PC-3 (cell line): Measurements from ENCODE around the gene IL1RAPL2. TPM values are rescaled to one million over a fixed set of nuclear protein-coding genes. Genes with fewer than 3 reads are reported as not detected.

ENCODE experiments used
- ATAC-seq: fragments of 200-7000 bp; cut with Tn5 transposase; 2 replicates; pipeline ENCODE4 v1.9.1; 2020; ENCODE audit warnings: mild to moderate bottlenecking, moderate library complexity
- BruUV-seq: library from RNA; stranded (reverse); fragments of 400-500 nt; replicated peaks from 2 replicates; lab custom pipeline; 2021; lab: Mats Ljungman, UMichigan
- CTCF ChIA-PET: fragments of 300-600 bp; sonication (Branson Sonifier 250); formaldehyde crosslinking; loops from one replicate; lab custom pipeline; 2022; ENCODE audit warnings: antibody characterized with exemption; lab: Charles Lee
- POLR2A ChIA-PET: fragments of 300-600 bp; sonication (Branson Sonifier 250); formaldehyde crosslinking; loops from one replicate; lab custom pipeline; 2022; ENCODE audit warnings: antibody characterized with exemption; ENCODE audit not compliant: unreplicated experiment; lab: Charles Lee
- DNase-seq: peaks from one replicate; pipeline ENCODE4 v3.0.0-alpha.2; 2015
- H2AFZ ChIP-seq: fragments of 300-600 bp; sonication (generic); 2 replicates; pipeline ENCODE4 v1.6.0; 2016; ENCODE audit warnings: antibody characterized with exemption, low read length
- H3F3A ChIP-seq: fragments of 300-600 bp; sonication (generic); one replicate; pipeline ENCODE4 v1.6.0; 2017; ENCODE audit warnings: antibody characterized with exemption, low read length, control low read depth, mild to moderate bottlenecking; ENCODE audit not compliant: unreplicated experiment
- H3K27ac ChIP-seq: fragments of 300-600 bp; sonication (generic); 2 replicates; pipeline ENCODE4 v1.5.1; 2016; ENCODE audit warnings: mild to moderate bottlenecking, low read length
- H3K27me3 ChIP-seq: fragments of 300-600 bp; sonication (generic); 2 replicates; pipeline ENCODE4 v1.6.1; 2016; ENCODE audit warnings: low read length, mixed read lengths
- H3K36me3 ChIP-seq: fragments of 300-600 bp; sonication (generic); 2 replicates; pipeline ENCODE4 v1.6.1; 2016; ENCODE audit warnings: low read depth, mixed run types, low read length, mixed read lengths
- H3K4me1 ChIP-seq: fragments of 300-600 bp; sonication (generic); 2 replicates; pipeline ENCODE4 v1.5.1; 2016; ENCODE audit warnings: low read length; ENCODE audit not compliant: insufficient read depth
- H3K4me2 ChIP-seq: fragments of 300-600 bp; sonication (generic); 2 replicates; pipeline ENCODE4 v1.6.0; 2016; ENCODE audit warnings: low read length
- H3K4me3 ChIP-seq: fragments of 300-600 bp; sonication (generic); 2 replicates; pipeline ENCODE4 v1.5.1; 2016; ENCODE audit warnings: mild to moderate bottlenecking, low read length, mixed read lengths
- H3K79me2 ChIP-seq: fragments of 300-600 bp; sonication (generic); 2 replicates; pipeline ENCODE4 v1.6.1; 2017; ENCODE audit warnings: low read length, mixed read lengths
- H3K9ac ChIP-seq: fragments of 300-600 bp; sonication (generic); 2 replicates; pipeline ENCODE4 v1.6.0; 2016; ENCODE audit warnings: mild to moderate bottlenecking, low read length
- H3K9me2 ChIP-seq: fragments of 300-600 bp; sonication (generic); replicated peaks from 2 replicates; pipeline ENCODE4 v1.6.1; 2016; ENCODE audit warnings: mixed run types, low read length, mixed read lengths
- H3K9me3 ChIP-seq: fragments of 300-600 bp; sonication (generic); 2 replicates; pipeline ENCODE4 v1.6.1; 2016; ENCODE audit warnings: low read length, mixed read lengths
- H4K20me1 ChIP-seq: fragments of 300-600 bp; sonication (generic); 2 replicates; pipeline ENCODE4 v1.6.1; 2016; ENCODE audit warnings: low read length, mixed read lengths
- EZH2 ChIP-seq: fragments of 300-600 bp; sonication (generic); IDR thresholded peaks from one replicate; pipeline ENCODE4 v1.6.1; 2017; ENCODE audit warnings: antibody characterized with exemption, mild to moderate bottlenecking, low read length; ENCODE audit not compliant: unreplicated experiment
- EZH2phosphoT487 ChIP-seq: fragments of 300-600 bp; sonication (generic); IDR thresholded peaks from 2 replicates; pipeline ENCODE4 v1.6.1; 2018; ENCODE audit warnings: mild to moderate bottlenecking, antibody characterized with exemption, low read length, borderline replicate concordance
- intact Hi-C: fragments of 100-400 bp; cut with micrococcal nuclease; formaldehyde crosslinking; loops from 2 replicates; pipeline ENCODE4 v1.9.0; 2023
- total RNA-seq: library from RNA; depleted of rRNA; stranded (reverse); fragments of >200 nt; gene quantifications from 2 replicates; pipeline ENCODE4 v1.2.3, GENCODE V29; 2014
- TF ChIP-seq, protein P1 (sequence below): fragments of 300-600 bp; sonication (generic); conservative IDR thresholded peaks from 2 replicates; pipeline ENCODE4 v1.5.1; 2017; ENCODE audit warnings: antibody characterized with exemption, low read depth, mild to moderate bottlenecking, low read length

The IL1RAPL2 gene
- total RNA-seq, 1 experiment from 2014 or later: 0.62 TPM

GRCh38 chrX:105063743-105064142, 497.7 kb downstream of the IL1RAPL2 start:
- H3K9me3 ChIP-seq: no peaks in the 10 kb centered on the region
- H3F3A ChIP-seq: no peaks in the 10 kb centered on the region
- no peaks in the 10 kb centered on the region for H3K9me2 ChIP-seq
- H2AFZ ChIP-seq: no peak overlapping the region
- no peak overlapping the region for H3K9ac ChIP-seq
- H3K27ac ChIP-seq: no peak overlapping the region
- ATAC-seq (peak; percentile 50; the same call in 1 of the 2 replicates), DNase-seq (peak; percentile 12)
- no TSS peak for BruUV-seq
- TF ChIP-seq EZH2phosphoT487: no peak
- TF ChIP-seq, protein P1, sequence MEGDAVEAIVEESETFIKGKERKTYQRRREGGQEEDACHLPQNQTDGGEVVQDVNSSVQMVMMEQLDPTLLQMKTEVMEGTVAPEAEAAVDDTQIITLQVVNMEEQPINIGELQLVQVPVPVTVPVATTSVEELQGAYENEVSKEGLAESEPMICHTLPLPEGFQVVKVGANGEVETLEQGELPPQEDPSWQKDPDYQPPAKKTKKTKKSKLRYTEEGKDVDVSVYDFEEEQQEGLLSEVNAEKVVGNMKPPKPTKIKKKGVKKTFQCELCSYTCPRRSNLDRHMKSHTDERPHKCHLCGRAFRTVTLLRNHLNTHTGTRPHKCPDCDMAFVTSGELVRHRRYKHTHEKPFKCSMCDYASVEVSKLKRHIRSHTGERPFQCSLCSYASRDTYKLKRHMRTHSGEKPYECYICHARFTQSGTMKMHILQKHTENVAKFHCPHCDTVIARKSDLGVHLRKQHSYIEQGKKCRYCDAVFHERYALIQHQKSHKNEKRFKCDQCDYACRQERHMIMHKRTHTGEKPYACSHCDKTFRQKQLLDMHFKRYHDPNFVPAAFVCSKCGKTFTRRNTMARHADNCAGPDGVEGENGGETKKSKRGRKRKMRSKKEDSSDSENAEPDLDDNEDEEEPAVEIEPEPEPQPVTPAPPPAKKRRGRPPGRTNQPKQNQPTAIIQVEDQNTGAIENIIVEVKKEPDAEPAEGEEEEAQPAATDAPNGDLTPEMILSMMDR: peak; percentile 33; the same call in 1 of the 2 replicates
- no peak overlapping the region for H3K4me2 ChIP-seq
- no peaks in the 10 kb centered on the region for H3K79me2 ChIP-seq
- H3K4me3 ChIP-seq: no peak overlapping the region
- ChIA-PET POLR2A (no interaction called here), CTCF (no interaction called here)
- no peaks in the 10 kb centered on the region for H3K36me3 ChIP-seq
- intact Hi-C loops: no loop called here
- H3K4me1 ChIP-seq: no peaks in the 10 kb centered on the region; the same call in 1 of the 2 replicates
- H3K27me3 ChIP-seq: no peaks in the 10 kb centered on the region
- no peaks in the 10 kb centered on the region for H4K20me1 ChIP-seq

- no peak for ATAC-seq
- Histone ChIP-seq H3K9me3 (no peaks in the 10 kb centered on the region), H2AFZ (no peak overlapping the region), H3K79me2 (no peaks in the 10 kb centered on the region), H3K9me2 (no peaks in the 10 kb centered on the region), H3K27me3 (no peaks in the 10 kb centered on the region), H3F3A (no peaks in the 10 kb centered on the region), H3K4me2 (peak overlapping the region; percentile 61), H3K4me1 (peaks cover 13% of the 10 kb centered on the region), H3K36me3 (no peaks in the 10 kb centered on the region), H4K20me1 (no peaks in the 10 kb centered on the region), H3K27ac (peak overlapping the region; percentile 74), H3K4me3 (no peak overlapping the region), H3K9ac (no peak overlapping the region)
- TF ChIP-seq EZH2phosphoT487: no peak
- TF ChIP-seq, protein P1: no peak
- no peak for TF ChIP-seq EZH2
- DNase-seq: peak; percentile 13
- intact Hi-C loops: loop anchor here (2.0 kb wide), 1 partner anchor 39 kb away; no protein-coding TSS in a partner anchor
- ChIA-PET CTCF (no interaction called here), POLR2A (no interaction called here)
- no TSS peak for BruUV-seq
Observed at GRCh38 chrX:105098201-105098600, 532.2 kb downstream of the IL1RAPL2 start.

DNA sequence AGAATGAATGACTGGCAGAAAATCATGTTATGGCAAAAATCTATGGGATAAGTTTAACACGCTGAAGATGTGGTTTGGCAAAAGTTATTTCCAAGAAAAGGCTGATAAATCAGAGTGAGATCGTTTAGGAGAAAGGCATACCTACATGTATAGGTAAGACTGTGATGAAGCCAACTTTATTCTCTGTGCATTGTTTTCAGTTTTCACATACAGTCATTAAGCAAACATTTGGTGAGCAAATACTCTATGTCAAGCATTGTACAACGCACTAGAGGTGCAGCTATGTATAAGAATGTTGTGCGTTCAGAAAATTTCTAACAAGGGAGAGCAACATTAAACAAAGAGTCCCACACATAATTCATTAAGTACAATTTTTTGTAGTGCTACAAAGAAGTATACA, 532.8 kb downstream of the IL1RAPL2 start:
- no TSS peak for BruUV-seq
- TF ChIP-seq, protein P1: no peak
- TF ChIP-seq EZH2phosphoT487 (no peak), EZH2 (no peak)
- H3K4me3 ChIP-seq: no peak overlapping the region
- no peaks in the 10 kb centered on the region for H3K9me3 ChIP-seq
- no peak overlapping the region for H3K9ac ChIP-seq
- ChIA-PET CTCF (no interaction called here), POLR2A (interaction anchor here (0.6 kb wide), 1 partner anchor 22 kb away, joined by 5 read pairs; no protein-coding TSS in a partner anchor)
- peak overlapping the region; percentile 74 for H3K27ac ChIP-seq
- H3F3A ChIP-seq: no peaks in the 10 kb centered on the region
- peaks cover 13% of the 10 kb centered on the region for H3K4me1 ChIP-seq
- no peak overlapping the region for H2AFZ ChIP-seq
- DNase-seq (peak; percentile 83), ATAC-seq (peak; percentile 100)
- no peaks in the 10 kb centered on the region for H4K20me1 ChIP-seq
- H3K36me3 ChIP-seq: no peaks in the 10 kb centered on the region
- intact Hi-C loops: loop anchor here (2.0 kb wide), 1 partner anchor 38 kb away; no protein-coding TSS in a partner anchor
- H3K79me2 ChIP-seq: no peaks in the 10 kb centered on the region
- peak overlapping the region; percentile 61 for H3K4me2 ChIP-seq
- H3K27me3 ChIP-seq: no peaks in the 10 kb centered on the region
- no peaks in the 10 kb centered on the region for H3K9me2 ChIP-seq
